Gastroesophageal sphincter (tissue), 4 donors: Measurements from ENCODE around the gene MARS1. TPM values are rescaled to one million over a fixed set of nuclear protein-coding genes. Genes with fewer than 3 reads are reported as not detected.

Source experiments
- ATAC-seq: fragments of 150-250 bp; one replicate; pipeline ENCODE4 v1.9.1; 2016; ENCODE audit warnings: mild to moderate bottlenecking, moderate library complexity
- H3K27ac ChIP-seq, 4 donors: fragments of 200-600 bp; sonication (generic) in 3 of 4; 1 replicate in 3 of 4; 2 replicates in 1 of 4; pipeline ENCODE4 v1.5.1; 2016 to 2019
- H3K27me3 ChIP-seq: fragments of 200-600 bp; sonication (generic); one replicate; pipeline ENCODE4 v1.5.1; 2019
- H3K36me3 ChIP-seq, 2 donors: fragments of 200-600 bp; sonication (generic); one replicate each; pipeline ENCODE4 v1.5.1; 2019; ENCODE audit warnings: control low read depth in 1 of 2
- H3K4me1 ChIP-seq, 3 donors: fragments of 200-600 bp; sonication (generic); 1 replicate in 2 of 3; 2 replicates in 1 of 3; pipeline ENCODE4 v1.5.1; 2016 to 2019; ENCODE audit warnings: control low read depth in 2 of 3
- H3K4me3 ChIP-seq, 2 donors: fragments of 200-600 bp; sonication (generic); one replicate each; pipeline ENCODE4 v1.5.1; 2019; ENCODE audit warnings: mild to moderate bottlenecking in 1 of 2, moderate library complexity in 1 of 2
- H3K9me3 ChIP-seq, 3 donors: fragments of 200-600 bp; sonication (generic); one replicate each; pipeline ENCODE4 v1.5.1; 2017 to 2019; ENCODE audit warnings: control low read depth in 2 of 3
- CTCF ChIP-seq, 4 experiments: fragments of 200-600 bp in 2 of 4; fragments of 450-650 bp in 2 of 4; sonication (generic) in 1 of 4; IDR thresholded peaks; one replicate each; pipeline ENCODE4 v1.5.1; 2017 to 2019; ENCODE audit warnings: antibody characterized with exemption in 4 of 4, mild to moderate bottlenecking in 2 of 4, moderate library complexity in 2 of 4
- EP300 ChIP-seq: sonication (generic); formaldehyde crosslinking; IDR thresholded peaks from one replicate; pipeline ENCODE4 v1.6.1; 2017; ENCODE audit warnings: antibody characterized with exemption, mild to moderate bottlenecking
- POLR2A ChIP-seq, 2 donors: fragments of 450-650 bp; IDR thresholded peaks; one replicate each; pipeline ENCODE4 v1.6.1; 2017; ENCODE audit warnings: antibody characterized with exemption in 2 of 2, mild to moderate bottlenecking in 2 of 2, moderate library complexity in 1 of 2
- POLR2AphosphoS5 ChIP-seq: sonication (generic); formaldehyde crosslinking; IDR thresholded peaks from one replicate; pipeline ENCODE4 v1.6.1; 2017; ENCODE audit warnings: antibody characterized with exemption
- WGBS, 2 donors: methylation state at CpG; one replicate each; pipeline ENCODE4 v1.1.5; 2018; ENCODE audit warnings: low coverage in 1 of 2; 5-methylcytosine and 5-hydroxymethylcytosine counted together
- total RNA-seq, 4 donors: library from RNA; depleted of rRNA; stranded (reverse); fragments of >200 nt; gene quantifications; one replicate each; pipeline ENCODE4 v1.1.0, GENCODE V29; 2016

The MARS1 gene
- total RNA-seq, 4 donors from 2014 or later: 67.4 to 209 (median 81.7) TPM

- TF ChIP-seq POLR2AphosphoS5 (no peak), EP300 (no peak), POLR2A (IDR thresholded peaks at IDR 0.05) (no peak), CTCF (IDR thresholded peaks at IDR 0.05) (no peak)
- WGBS, 2 donors: 48% methylated on average over 4 of the region's 10 CpGs; no CpG with 5 or more reads in 1 of the 2 donors
- no peak within 1 kb of the TSS for H3K4me3 ChIP-seq
- peaks cover 7% of the 10 kb centered on the region for H3K27me3 ChIP-seq
- no peak for ATAC-seq
- peaks cover 0 to 23% (median 0%) of the 10 kb centered on the region in 3 donors for H3K4me1 ChIP-seq
- H3K27ac ChIP-seq: no peak within 1 kb of the TSS
- no peaks in the 10 kb centered on the region for H3K36me3 ChIP-seq
- no peaks in the 10 kb centered on the region for H3K9me3 ChIP-seq
Observed at GRCh38 chr12:57454566-57455373, 33.1 kb upstream of the MARS1 start, which contains the start of gene INHBE. INHBE (plus strand) TSS chr12:57455307; CDS start chr12:57455537, 230 bp downstream.

- H3K4me3 ChIP-seq: no peak overlapping the region
- no peak for TF ChIP-seq POLR2AphosphoS5
- TF ChIP-seq POLR2A (IDR thresholded peaks at IDR 0.05): no peak
- TF ChIP-seq CTCF (IDR thresholded peaks at IDR 0.05): no peak
- TF ChIP-seq EP300: no peak
- ATAC-seq: no peak
Observed at GRCh38 chr12:57455374-57456144, 32.3 kb upstream of the MARS1 start.

GRCh38 chr12:57456145-57456700, 31.6 kb upstream of the MARS1 start:
- ATAC-seq: no peak
- 12 to 15% methylated on average over 3 to 7 of the region's 15 CpGs for WGBS, 2 donors
- Histone ChIP-seq H3K9me3 (no peaks in the 10 kb centered on the region), H3K36me3 (no peaks in the 10 kb centered on the region), H3K4me1 (peaks cover 0 to 37% (median 14%) of the 10 kb centered on the region in 3 donors), H3K27ac (no peak overlapping the region), H3K27me3 (peaks cover 15% of the 10 kb centered on the region), H3K4me3 (no peak overlapping the region)
- TF ChIP-seq POLR2AphosphoS5 (no peak), CTCF (IDR thresholded peaks at IDR 0.05) (peak in 2 of 4 experiments; percentile 11 to 43)

More at GRCh38 chr12:57455374-57456144, 32.3 kb upstream of the MARS1 start:
- Histone ChIP-seq H3K4me1 (peaks cover 0 to 31% (median 7%) of the 10 kb centered on the region in 3 donors), H3K9me3 (no peaks in the 10 kb centered on the region), H3K27me3 (peaks cover 9% of the 10 kb centered on the region), H3K27ac (no peak overlapping the region), H3K36me3 (no peaks in the 10 kb centered on the region)
- 23% methylated on average over 2 of the region's 10 CpGs; no CpG with 5 or more reads in 1 of the 2 donors for WGBS, 2 donors

DNA sequence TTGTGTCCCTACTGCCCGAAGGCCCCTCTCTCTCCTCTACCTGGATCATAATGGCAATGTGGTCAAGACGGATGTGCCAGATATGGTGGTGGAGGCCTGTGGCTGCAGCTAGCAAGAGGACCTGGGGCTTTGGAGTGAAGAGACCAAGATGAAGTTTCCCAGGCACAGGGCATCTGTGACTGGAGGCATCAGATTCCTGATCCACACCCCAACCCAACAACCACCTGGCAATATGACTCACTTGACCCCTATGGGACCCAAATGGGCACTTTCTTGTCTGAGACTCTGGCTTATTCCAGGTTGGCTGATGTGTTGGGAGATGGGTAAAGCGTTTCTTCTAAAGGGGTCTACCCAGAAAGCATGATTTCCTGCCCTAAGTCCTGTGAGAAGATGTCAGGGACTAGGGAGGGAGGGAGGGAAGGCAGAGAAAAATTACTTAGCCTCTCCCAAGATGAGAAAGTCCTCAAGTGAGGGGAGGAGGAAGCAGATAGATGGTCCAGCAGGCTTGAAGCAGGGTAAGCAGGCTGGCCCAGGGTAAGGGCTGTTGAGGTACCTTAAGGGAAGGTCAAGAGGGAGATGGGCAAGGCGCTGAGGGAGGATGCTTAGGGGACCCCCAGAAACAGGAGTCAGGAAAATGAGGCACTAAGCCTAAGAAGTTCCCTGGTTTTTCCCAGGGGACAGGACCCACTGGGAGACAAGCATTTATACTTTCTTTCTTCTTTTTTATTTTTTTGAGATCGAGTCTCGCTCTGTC, 31.0 kb upstream of the MARS1 start:
- Histone ChIP-seq H3K36me3 (no peaks in the 10 kb centered on the region), H3K4me3 (no peak overlapping the region), H3K4me1 (peaks cover 0 to 44% (median 15%) of the 10 kb centered on the region in 3 donors), H3K27ac (no peak overlapping the region), H3K27me3 (peaks cover 17% of the 10 kb centered on the region), H3K9me3 (no peaks in the 10 kb centered on the region)
- WGBS, 2 donors: 89 to 93% methylated on average over 4 of the region's 6 CpGs
- ATAC-seq: no peak
- TF ChIP-seq CTCF (IDR thresholded peaks at IDR 0.05) (no peak), POLR2AphosphoS5 (no peak), POLR2A (IDR thresholded peaks at IDR 0.05) (no peak), EP300 (no peak)
